ENCODE data around the gene MEST.
A peak's percentile ranks its signal among the peaks of the same experiment; 100 is the strongest.
"Not testable (repeated sequence)": the region's sequence is repeated elsewhere in the genome, so short reads cannot be mapped to it uniquely, and the experiment has no call there.

Gene MEST

GRCh38 chr7:130513447-130513846, 21.6 kb downstream of the MEST start:
- Histone ChIP-seq H3K4me1 (ENCODE audit: insufficient read depth, low read length) (no peaks in the 10 kb centered on the region), H3K4me2 (ENCODE audit: insufficient read depth, low read length) (no peak overlapping the region), H3K79me2 (ENCODE audit: insufficient read depth, low read length) (no peaks in the 10 kb centered on the region), H3K27ac (ENCODE audit: low read length) (no peak overlapping the region), H3K36me3 (ENCODE audit: insufficient read depth, low read length) (0 out of 2 replicates have a peak, but pooled peaks cover under 1% of the 10 kb centered on the region), H4K20me1 (ENCODE audit: insufficient read depth, low read length) (no peaks in the 10 kb centered on the region), H3K9me3 (ENCODE audit: insufficient read depth, low read length, severe bottlenecking) (no peaks in the 10 kb centered on the region), H3K9ac (ENCODE audit: low read depth, low read length) (no peak overlapping the region), H3K27me3 (ENCODE audit: insufficient read depth, low read length, poor library complexity) (no peaks in the 10 kb centered on the region), H2AFZ (ENCODE audit: low read depth, low read length) (no peak overlapping the region), H3K4me3 (ENCODE audit: low read depth in 1 of 2, low read length in 2 of 2) (no peak overlapping the region)
- DNase-seq (no peak), ATAC-seq (ENCODE audit: insufficient read depth, low read depth) (no peak)
- TF ChIP-seq CTCF (IDR thresholded peaks at IDR 0.05; ENCODE audit: borderline replicate concordance, extremely low read depth, low read length, poor library complexity, severe bottlenecking) (no peak), EZH2 (IDR thresholded peaks at IDR 0.05; ENCODE audit: borderline replicate concordance, low read depth, low read length, severe bottlenecking) (no peak)

- Histone ChIP-seq H3K36me3 (ENCODE audit: insufficient read depth, low read length) (no peaks in the 10 kb centered on the region), H2AFZ (ENCODE audit: low read depth, low read length) (no peak overlapping the region), H4K20me1 (ENCODE audit: insufficient read depth, low read length) (no peaks in the 10 kb centered on the region), H3K27ac (ENCODE audit: low read length) (no peak overlapping the region), H3K9me3 (ENCODE audit: insufficient read depth, low read length, severe bottlenecking) (no peaks in the 10 kb centered on the region), H3K9ac (ENCODE audit: low read depth, low read length) (no peak overlapping the region), H3K4me3 (ENCODE audit: low read depth in 1 of 2, low read length in 2 of 2) (no peak overlapping the region), H3K4me1 (ENCODE audit: insufficient read depth, low read length) (no peaks in the 10 kb centered on the region), H3K27me3 (ENCODE audit: insufficient read depth, low read length, poor library complexity) (no peaks in the 10 kb centered on the region), H3K4me2 (ENCODE audit: insufficient read depth, low read length) (no peak overlapping the region), H3K79me2 (ENCODE audit: insufficient read depth, low read length) (no peaks in the 10 kb centered on the region)
- no peak for DNase-seq
- TF ChIP-seq EZH2 (IDR thresholded peaks at IDR 0.05; ENCODE audit: borderline replicate concordance, low read depth, low read length, severe bottlenecking) (no peak), CTCF (IDR thresholded peaks at IDR 0.05; ENCODE audit: borderline replicate concordance, extremely low read depth, low read length, poor library complexity, severe bottlenecking) (no peak)
- ATAC-seq (ENCODE audit: insufficient read depth, low read depth) = peak; percentile 59; the same call in 2 of the 3 replicates
Measured at GRCh38 chr7:130515315-130516040, 23.6 kb downstream of the MEST start.

DNA sequence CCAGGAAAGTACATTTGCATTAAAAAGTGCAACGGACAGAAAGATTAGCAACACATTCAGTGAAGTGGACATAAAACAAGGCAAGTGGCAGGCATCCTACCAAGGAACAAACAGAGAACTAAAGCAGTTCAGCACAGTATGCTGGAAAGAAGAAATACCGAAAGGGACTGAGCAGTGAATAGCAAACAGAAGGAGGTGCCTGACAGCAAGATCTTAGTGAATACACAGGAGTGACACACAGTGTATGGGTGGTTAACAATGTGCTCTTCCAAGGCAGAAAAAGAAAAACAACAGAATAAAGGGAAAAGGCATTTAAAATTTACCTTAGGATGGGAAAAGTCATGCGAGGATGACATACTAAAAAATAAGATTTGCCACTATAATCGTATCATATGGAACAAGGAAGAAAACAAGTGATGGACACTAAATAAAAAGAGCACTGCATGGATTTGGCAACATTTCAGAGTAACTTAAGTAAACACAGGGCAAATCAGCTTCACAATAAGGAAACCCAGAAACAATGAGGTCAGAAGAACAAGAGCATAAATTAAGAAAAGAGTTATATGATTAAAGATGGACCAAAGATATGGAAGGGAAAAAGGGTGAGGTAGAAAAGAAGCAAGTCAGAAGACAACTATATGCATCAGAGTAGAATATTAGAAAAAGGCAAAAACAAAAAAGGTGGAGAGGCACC, 29.5 kb downstream of the MEST start:
- Histone ChIP-seq H3K9me3 (ENCODE audit: insufficient read depth, low read length, severe bottlenecking) (no peaks in the 10 kb centered on the region), H2AFZ (ENCODE audit: low read depth, low read length) (no peak overlapping the region), H3K4me3 (ENCODE audit: low read depth in 1 of 2, low read length in 2 of 2) (no peak overlapping the region), H3K9ac (ENCODE audit: low read depth, low read length) (no peak overlapping the region), H3K4me1 (ENCODE audit: insufficient read depth, low read length) (no peaks in the 10 kb centered on the region), H3K4me2 (ENCODE audit: insufficient read depth, low read length) (no peak overlapping the region), H3K27me3 (ENCODE audit: insufficient read depth, low read length, poor library complexity) (no peaks in the 10 kb centered on the region), H3K79me2 (ENCODE audit: insufficient read depth, low read length) (no peaks in the 10 kb centered on the region), H4K20me1 (ENCODE audit: insufficient read depth, low read length) (no peaks in the 10 kb centered on the region), H3K27ac (ENCODE audit: low read length) (no peak overlapping the region), H3K36me3 (ENCODE audit: insufficient read depth, low read length) (no peaks in the 10 kb centered on the region)
- TF ChIP-seq EZH2 (IDR thresholded peaks at IDR 0.05; ENCODE audit: borderline replicate concordance, low read depth, low read length, severe bottlenecking) (no peak), CTCF (IDR thresholded peaks at IDR 0.05; ENCODE audit: borderline replicate concordance, extremely low read depth, low read length, poor library complexity, severe bottlenecking) (no peak)
- no peak for DNase-seq
- ATAC-seq (ENCODE audit: insufficient read depth, low read depth) = no peak

- not testable (repeated sequence) for H3K27ac ChIP-seq (ENCODE audit: low read length); H2AFZ ChIP-seq (ENCODE audit: low read depth, low read length); H3K4me2 ChIP-seq (ENCODE audit: insufficient read depth, low read length); H4K20me1 ChIP-seq (ENCODE audit: insufficient read depth, low read length); H3K27me3 ChIP-seq (ENCODE audit: insufficient read depth, low read length, poor library complexity); H3K36me3 ChIP-seq (ENCODE audit: insufficient read depth, low read length); H3K79me2 ChIP-seq (ENCODE audit: insufficient read depth, low read length); DNase-seq; H3K9ac ChIP-seq (ENCODE audit: low read depth, low read length); H3K4me1 ChIP-seq (ENCODE audit: insufficient read depth, low read length); H3K9me3 ChIP-seq (ENCODE audit: insufficient read depth, low read length, severe bottlenecking); H3K4me3 ChIP-seq (ENCODE audit: low read depth in 1 of 2, low read length in 2 of 2)
- ATAC-seq (ENCODE audit: insufficient read depth, low read depth) = peak; percentile 70; the same call in 2 of the 3 replicates
Measured at GRCh38 chr7:130523519-130524125, 31.7 kb downstream of the MEST start.

Data from DND-41 (cell line).